ENCODE results near the gene ODAPH. TPM values are rescaled to one million over a fixed set of nuclear protein-coding genes. Genes with fewer than 3 reads are reported as not detected.

The ODAPH gene
- total and polyA plus RNA-seq, 2 donors (not counting 1 experiment from before 2014, with no cell fraction given), result 0.09 to 0.81 TPM

DNA sequence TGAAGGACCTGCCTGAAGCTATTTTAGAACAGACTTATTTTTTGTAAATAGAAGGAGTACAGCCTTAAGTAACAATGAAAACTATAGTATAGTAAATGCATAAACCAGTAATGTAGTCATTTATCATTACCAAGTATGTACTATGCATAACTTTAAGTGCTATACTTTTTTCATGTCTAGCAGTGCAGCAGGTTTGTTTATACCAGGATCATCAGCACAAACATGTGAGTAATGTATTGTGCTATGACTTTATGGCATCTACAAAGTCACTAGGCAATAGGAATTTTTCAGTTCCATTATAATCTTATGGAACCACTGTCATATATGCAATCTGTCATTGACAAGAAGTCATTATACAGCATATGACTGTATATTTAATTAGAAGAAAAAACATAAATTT, 3.4 kb upstream of the ODAPH start:
- Histone ChIP-seq H3K27ac (ENCODE audit: low read length in 2 of 2) (no peak overlapping the region), H4K20me1 (ENCODE audit: control insufficient read depth, insufficient read depth, low read length, poor library complexity, severe bottlenecking) (no peaks in the 10 kb centered on the region), H3K4me2 (replicated peaks; ENCODE audit: low read depth, low read length, poor library complexity, severe bottlenecking) (no peak overlapping the region), H3K4me3 (ENCODE audit: control extremely low read depth in 1 of 5, extremely low read depth in 1 of 5, insufficient read depth in 1 of 5, low read depth in 2 of 5, low read length in 4 of 5) (no peak overlapping the region), H3K36me3 (replicated peaks in 1 of 2; ENCODE audit: control extremely low read depth in 1 of 2, control insufficient read depth in 1 of 2, extremely low read depth in 1 of 2, insufficient read depth in 2 of 2, low read length in 1 of 2) (no peaks in the 10 kb centered on the region), H3K27me3 (replicated peaks in 1 of 4; ENCODE audit: control extremely low read depth in 1 of 4, control insufficient read depth in 3 of 4, insufficient read depth in 4 of 4, low read length in 3 of 4) (no peaks in the 10 kb centered on the region), H3K79me2 (ENCODE audit: control insufficient read depth, insufficient read depth, low read length) (no peaks in the 10 kb centered on the region), H3K9me3 (ENCODE audit: control extremely low read depth in 1 of 3, control insufficient read depth in 2 of 3, insufficient read depth in 1 of 3, low read length in 2 of 3) (no peaks in the 10 kb centered on the region), H3K4me1 (ENCODE audit: control insufficient read depth in 2 of 2, insufficient read depth in 2 of 2, low read length in 2 of 2) (peaks cover 0 to 4% of the 10 kb centered on the region in 2 donors), H3K9ac (ENCODE audit: low read length) (no peak overlapping the region), H2AFZ (ENCODE audit: insufficient read depth, low read depth, low read length, poor library complexity, severe bottlenecking) (no peak overlapping the region)
- ChIA-PET CTCF (no interaction called here), POLR2A (no interaction called here)
- intact Hi-C loops (cut with micrococcal nuclease), result no loop called here
- Mint-ChIP-seq H3K9me3 (ENCODE audit: insufficient read depth) (no peaks in the 10 kb centered on the region), H3K27me3 (peaks cover 6% of the 10 kb centered on the region), H3K27ac (no peak overlapping the region), H3K4me1 (peaks cover 11% of the 10 kb centered on the region), H3K4me3 (no peak overlapping the region)
- no peak for ATAC-seq (ENCODE audit: low read depth)
- TF ChIP-seq EZH2 (IDR thresholded peaks at IDR 0.05; ENCODE audit: borderline replicate concordance, insufficient read depth, low read depth, low read length, poor library complexity, severe bottlenecking), result no peak
- TF ChIP-seq, protein P1, sequence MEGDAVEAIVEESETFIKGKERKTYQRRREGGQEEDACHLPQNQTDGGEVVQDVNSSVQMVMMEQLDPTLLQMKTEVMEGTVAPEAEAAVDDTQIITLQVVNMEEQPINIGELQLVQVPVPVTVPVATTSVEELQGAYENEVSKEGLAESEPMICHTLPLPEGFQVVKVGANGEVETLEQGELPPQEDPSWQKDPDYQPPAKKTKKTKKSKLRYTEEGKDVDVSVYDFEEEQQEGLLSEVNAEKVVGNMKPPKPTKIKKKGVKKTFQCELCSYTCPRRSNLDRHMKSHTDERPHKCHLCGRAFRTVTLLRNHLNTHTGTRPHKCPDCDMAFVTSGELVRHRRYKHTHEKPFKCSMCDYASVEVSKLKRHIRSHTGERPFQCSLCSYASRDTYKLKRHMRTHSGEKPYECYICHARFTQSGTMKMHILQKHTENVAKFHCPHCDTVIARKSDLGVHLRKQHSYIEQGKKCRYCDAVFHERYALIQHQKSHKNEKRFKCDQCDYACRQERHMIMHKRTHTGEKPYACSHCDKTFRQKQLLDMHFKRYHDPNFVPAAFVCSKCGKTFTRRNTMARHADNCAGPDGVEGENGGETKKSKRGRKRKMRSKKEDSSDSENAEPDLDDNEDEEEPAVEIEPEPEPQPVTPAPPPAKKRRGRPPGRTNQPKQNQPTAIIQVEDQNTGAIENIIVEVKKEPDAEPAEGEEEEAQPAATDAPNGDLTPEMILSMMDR (IDR thresholded peaks at IDR 0.05), result no peak
- DNase-seq, result no peak

DNA sequence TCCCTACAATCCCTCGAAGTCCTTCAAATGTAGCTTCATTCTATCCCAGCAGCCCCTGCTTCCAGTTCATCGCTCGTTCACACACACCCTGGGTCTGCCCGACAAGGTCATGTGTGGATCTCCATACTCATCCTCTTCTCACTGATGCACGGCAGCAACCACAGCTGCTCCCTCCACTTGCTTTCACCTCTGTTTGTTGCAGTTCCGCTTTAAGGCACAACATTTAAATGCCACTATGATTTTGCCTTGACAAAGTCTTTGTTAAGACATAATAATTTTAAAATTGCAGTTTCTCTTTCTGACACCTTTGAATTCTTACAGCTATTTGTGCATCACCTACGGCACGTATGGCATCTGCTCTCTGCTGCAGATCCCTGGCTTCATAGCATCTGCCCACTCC, 1.8 kb downstream of the ODAPH start:
- ATAC-seq (ENCODE audit: low read depth) (no peak), DNase-seq (no peak)
- Histone ChIP-seq H3K4me3 (ENCODE audit: control extremely low read depth in 1 of 5, extremely low read depth in 1 of 5, insufficient read depth in 1 of 5, low read depth in 2 of 5, low read length in 4 of 5) (no peak overlapping the region), H3K27ac (ENCODE audit: low read length in 2 of 2) (no peak overlapping the region), H3K79me2 (ENCODE audit: control insufficient read depth, insufficient read depth, low read length) (no peaks in the 10 kb centered on the region), H3K9me3 (ENCODE audit: control extremely low read depth in 1 of 3, control insufficient read depth in 2 of 3, insufficient read depth in 1 of 3, low read length in 2 of 3) (no peaks in the 10 kb centered on the region), H2AFZ (ENCODE audit: insufficient read depth, low read depth, low read length, poor library complexity, severe bottlenecking) (no peak overlapping the region), H4K20me1 (ENCODE audit: control insufficient read depth, insufficient read depth, low read length, poor library complexity, severe bottlenecking) (no peaks in the 10 kb centered on the region), H3K4me1 (ENCODE audit: control insufficient read depth in 2 of 2, insufficient read depth in 2 of 2, low read length in 2 of 2) (peaks cover 0 to 4% of the 10 kb centered on the region in 2 donors), H3K4me2 (replicated peaks; ENCODE audit: low read depth, low read length, poor library complexity, severe bottlenecking) (no peak overlapping the region), H3K27me3 (replicated peaks in 1 of 4; ENCODE audit: control extremely low read depth in 1 of 4, control insufficient read depth in 3 of 4, insufficient read depth in 4 of 4, low read length in 3 of 4) (no peaks in the 10 kb centered on the region), H3K36me3 (replicated peaks in 1 of 2; ENCODE audit: control extremely low read depth in 1 of 2, control insufficient read depth in 1 of 2, extremely low read depth in 1 of 2, insufficient read depth in 2 of 2, low read length in 1 of 2) (no peaks in the 10 kb centered on the region), H3K9ac (ENCODE audit: low read length) (no peak overlapping the region)
- Mint-ChIP-seq H3K27me3 (peaks cover 27% of the 10 kb centered on the region), H3K4me1 (peaks cover 13% of the 10 kb centered on the region), H3K27ac (no peak overlapping the region), H3K4me3 (peak overlapping the region; percentile 59), H3K9me3 (ENCODE audit: insufficient read depth) (no peaks in the 10 kb centered on the region)
- POLR2A ChIA-PET, result no interaction called here
- no peak for TF ChIP-seq EZH2 (IDR thresholded peaks at IDR 0.05; ENCODE audit: borderline replicate concordance, insufficient read depth, low read depth, low read length, poor library complexity, severe bottlenecking)
- TF ChIP-seq, protein P1 (IDR thresholded peaks at IDR 0.05), result no peak
- 78% methylated on average over 6 of the region's 8 CpGs for WGBS (ENCODE audit: insufficient coverage)
- intact Hi-C loops (cut with micrococcal nuclease), result no loop called here
- CTCF ChIA-PET, result interaction anchor here (0.6 kb wide), 1 partner anchor 356 kb away, joined by 4 read pairs; no protein-coding TSS in a partner anchor
